ENCODE data around the gene LRCH2. TPM values are rescaled to one million over a fixed set of nuclear protein-coding genes. Genes with fewer than 3 reads are reported as not detected.

Gene LRCH2
- total RNA-seq, 4 donors from 2014 or later, result 1.2 to 7.8 (median 4.5) TPM

GRCh38 chrX:115098897-115099296 is 135.0 kb downstream of the LRCH2 start:
- Histone ChIP-seq H3K4me3 (no peak overlapping the region), H3K27me3 (no peaks in the 10 kb centered on the region), H3K9me3 (no peaks in the 10 kb centered on the region), H3K4me1 (no peaks in the 10 kb centered on the region), H3K27ac (no peak overlapping the region), H3K36me3 (no peaks in the 10 kb centered on the region)
- intact Hi-C loops (cut with DNase I; ENCODE audit: low total_unique reads) (no loop called here), in situ Hi-C loops (cut with MboI; ENCODE audit: low pct_ligation_motif_present in 1 of 4, low pct_unique_long_range_greater_than_20kb in 1 of 4, low sequenced_read_pairs in 3 of 4) (no loop called here)
- DNase-seq, result no peak
- WGBS, 2 donors (ENCODE audit: low coverage in 1 of 2), result 81% methylated on average over 4 of the region's 4 CpGs; no CpG with 5 or more reads in 1 of the 2 donors
- TF ChIP-seq POLR2A (IDR thresholded peaks at IDR 0.05) (no peak), EP300 (IDR thresholded peaks at IDR 0.05; ENCODE audit: low read depth) (no peak), POLR2AphosphoS5 (IDR thresholded peaks at IDR 0.05) (no peak), CTCF (IDR thresholded peaks at IDR 0.05) (no peak)

GRCh38 chrX:115093191-115093590 is 140.7 kb downstream of the LRCH2 start:
- in situ Hi-C loops (cut with MboI; ENCODE audit: low pct_ligation_motif_present in 1 of 4, low pct_unique_long_range_greater_than_20kb in 1 of 4, low sequenced_read_pairs in 3 of 4) (no loop called here), intact Hi-C loops (cut with DNase I; ENCODE audit: low total_unique reads) (no loop called here)
- H3K4me3 ChIP-seq, result no peak overlapping the region
- H3K4me1 ChIP-seq, result no peaks in the 10 kb centered on the region
- no peaks in the 10 kb centered on the region for H3K36me3 ChIP-seq
- 62 to 63% methylated on average over 1 of the region's 1 CpG for WGBS, 2 donors (ENCODE audit: low coverage in 1 of 2)
- DNase-seq, result no peak
- H3K27ac ChIP-seq, result no peak overlapping the region
- TF ChIP-seq POLR2A (IDR thresholded peaks at IDR 0.05), result no peak
- no peak for TF ChIP-seq EP300 (IDR thresholded peaks at IDR 0.05; ENCODE audit: low read depth)
- TF ChIP-seq CTCF (IDR thresholded peaks at IDR 0.05), result no peak
- no peak for TF ChIP-seq POLR2AphosphoS5 (IDR thresholded peaks at IDR 0.05)
- H3K9me3 ChIP-seq, result no peaks in the 10 kb centered on the region
- no peaks in the 10 kb centered on the region for H3K27me3 ChIP-seq

GRCh38 chrX:115089419-115089818 is 144.5 kb downstream of the LRCH2 start:
- H3K27ac ChIP-seq, result no peak overlapping the region
- no peaks in the 10 kb centered on the region for H3K36me3 ChIP-seq
- no peaks in the 10 kb centered on the region for H3K4me1 ChIP-seq
- DNase-seq, result no peak
- in situ Hi-C loops (cut with MboI; ENCODE audit: low pct_ligation_motif_present in 1 of 4, low pct_unique_long_range_greater_than_20kb in 1 of 4, low sequenced_read_pairs in 3 of 4), result no loop called here
- H3K27me3 ChIP-seq, result no peaks in the 10 kb centered on the region
- TF ChIP-seq CTCF (IDR thresholded peaks at IDR 0.05) (no peak), POLR2A (IDR thresholded peaks at IDR 0.05) (no peak), EP300 (IDR thresholded peaks at IDR 0.05; ENCODE audit: low read depth) (no peak), POLR2AphosphoS5 (IDR thresholded peaks at IDR 0.05) (no peak)
- intact Hi-C loops (cut with DNase I; ENCODE audit: low total_unique reads), result no loop called here
- 52 to 75% methylated on average over 1 of the region's 1 CpG for WGBS, 2 donors (ENCODE audit: low coverage in 1 of 2)
- no peaks in the 10 kb centered on the region for H3K9me3 ChIP-seq
- no peak overlapping the region for H3K4me3 ChIP-seq

- Histone ChIP-seq H3K4me3 (no peak overlapping the region), H3K9me3 (no peaks in the 10 kb centered on the region), H3K27me3 (no peaks in the 10 kb centered on the region), H3K4me1 (no peaks in the 10 kb centered on the region), H3K27ac (no peak overlapping the region), H3K36me3 (no peaks in the 10 kb centered on the region)
- DNase-seq, result no peak
- 90% methylated on average over 26 of the region's 27 CpGs; no CpG with 5 or more reads in 1 of the 2 donors for WGBS, 2 donors (ENCODE audit: low coverage in 1 of 2)
- in situ Hi-C loops (cut with MboI; ENCODE audit: low pct_ligation_motif_present in 1 of 4, low pct_unique_long_range_greater_than_20kb in 1 of 4, low sequenced_read_pairs in 3 of 4), result no loop called here
- intact Hi-C loops (cut with DNase I; ENCODE audit: low total_unique reads), result no loop called here
- no peak for TF ChIP-seq POLR2A (IDR thresholded peaks at IDR 0.05)
- TF ChIP-seq CTCF (IDR thresholded peaks at IDR 0.05), result no peak
- no peak for TF ChIP-seq EP300 (IDR thresholded peaks at IDR 0.05; ENCODE audit: low read depth)
- TF ChIP-seq POLR2AphosphoS5 (IDR thresholded peaks at IDR 0.05), result no peak
These were observed 165.0 kb downstream of the LRCH2 start for GRCh38 chrX:115068896-115069295.

Data from transverse colon (tissue), 4 donors.